WI38 (cell line): Measurements from ENCODE around the gene ZFYVE21.
"Not testable (repeated sequence)": the region's sequence is repeated elsewhere in the genome, so short reads cannot be mapped to it uniquely, and the experiment has no call there.

ENCODE experiments used
- H3K4me3 ChIP-seq: 2 replicates; pipeline ENCODE4 v1.5.1; 2011; ENCODE audit warnings: low read depth, mild to moderate bottlenecking, control low read depth, low read length
- TF ChIP-seq, protein P1 (sequence below): IDR thresholded peaks from 2 replicates; pipeline ENCODE4 v1.5.1; 2012; ENCODE audit warnings: low read depth, mild to moderate bottlenecking, control low read depth, low read length

Gene ZFYVE21

DNA sequence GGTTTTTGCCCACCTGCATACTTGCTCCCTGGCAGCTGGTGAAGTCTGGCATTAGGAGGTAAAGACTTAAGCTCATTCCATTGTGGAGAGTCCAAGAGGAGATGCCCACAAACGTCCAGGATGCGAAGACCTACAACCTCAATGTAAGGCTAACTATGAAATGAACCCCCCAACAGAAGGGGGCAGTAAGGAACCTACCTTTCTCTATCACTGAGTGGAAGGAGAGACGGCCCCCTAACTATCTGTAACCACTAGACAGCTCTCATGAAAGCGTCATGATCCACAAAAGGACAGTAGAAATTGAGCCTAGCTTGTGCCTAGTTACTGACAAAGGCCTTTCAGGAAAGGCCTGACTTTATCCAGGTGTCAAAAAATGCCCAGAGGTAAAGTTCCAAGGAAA, 55.3 kb downstream of the ZFYVE21 start:
- TF ChIP-seq, protein P1, sequence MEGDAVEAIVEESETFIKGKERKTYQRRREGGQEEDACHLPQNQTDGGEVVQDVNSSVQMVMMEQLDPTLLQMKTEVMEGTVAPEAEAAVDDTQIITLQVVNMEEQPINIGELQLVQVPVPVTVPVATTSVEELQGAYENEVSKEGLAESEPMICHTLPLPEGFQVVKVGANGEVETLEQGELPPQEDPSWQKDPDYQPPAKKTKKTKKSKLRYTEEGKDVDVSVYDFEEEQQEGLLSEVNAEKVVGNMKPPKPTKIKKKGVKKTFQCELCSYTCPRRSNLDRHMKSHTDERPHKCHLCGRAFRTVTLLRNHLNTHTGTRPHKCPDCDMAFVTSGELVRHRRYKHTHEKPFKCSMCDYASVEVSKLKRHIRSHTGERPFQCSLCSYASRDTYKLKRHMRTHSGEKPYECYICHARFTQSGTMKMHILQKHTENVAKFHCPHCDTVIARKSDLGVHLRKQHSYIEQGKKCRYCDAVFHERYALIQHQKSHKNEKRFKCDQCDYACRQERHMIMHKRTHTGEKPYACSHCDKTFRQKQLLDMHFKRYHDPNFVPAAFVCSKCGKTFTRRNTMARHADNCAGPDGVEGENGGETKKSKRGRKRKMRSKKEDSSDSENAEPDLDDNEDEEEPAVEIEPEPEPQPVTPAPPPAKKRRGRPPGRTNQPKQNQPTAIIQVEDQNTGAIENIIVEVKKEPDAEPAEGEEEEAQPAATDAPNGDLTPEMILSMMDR: no peak
- no peak overlapping the region for H3K4me3 ChIP-seq

DNA sequence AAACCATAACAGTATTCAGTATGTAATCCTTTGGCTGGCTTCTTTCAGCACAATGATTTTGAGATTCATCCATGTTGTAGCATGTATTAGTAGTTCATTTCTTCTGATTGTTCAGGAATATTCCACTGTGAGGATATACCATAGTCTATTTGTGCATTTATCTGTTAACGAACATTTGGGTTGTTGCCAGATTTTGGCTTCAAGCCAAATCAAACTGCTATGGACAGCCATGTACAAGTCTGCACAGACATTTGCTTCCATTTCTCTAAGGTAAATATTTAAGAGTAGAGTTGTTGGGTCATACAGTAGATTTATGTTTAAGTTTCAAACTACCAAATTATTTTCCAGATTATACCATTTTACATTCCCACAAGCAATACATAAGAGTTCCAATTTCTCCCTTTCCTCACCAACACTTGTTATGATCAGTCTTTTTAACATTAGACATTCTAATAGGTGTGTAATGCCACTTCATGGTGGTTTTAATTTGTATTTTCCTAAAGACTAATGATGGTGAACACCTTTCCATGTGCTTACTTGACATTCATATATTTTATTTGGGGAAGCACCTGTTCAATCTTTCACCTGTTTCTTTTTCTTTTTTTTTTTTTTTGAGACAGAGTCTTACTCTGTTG, 56.6 kb downstream of the ZFYVE21 start:
- H3K4me3 ChIP-seq: no peak overlapping the region
- TF ChIP-seq, protein P1: no peak

DNA sequence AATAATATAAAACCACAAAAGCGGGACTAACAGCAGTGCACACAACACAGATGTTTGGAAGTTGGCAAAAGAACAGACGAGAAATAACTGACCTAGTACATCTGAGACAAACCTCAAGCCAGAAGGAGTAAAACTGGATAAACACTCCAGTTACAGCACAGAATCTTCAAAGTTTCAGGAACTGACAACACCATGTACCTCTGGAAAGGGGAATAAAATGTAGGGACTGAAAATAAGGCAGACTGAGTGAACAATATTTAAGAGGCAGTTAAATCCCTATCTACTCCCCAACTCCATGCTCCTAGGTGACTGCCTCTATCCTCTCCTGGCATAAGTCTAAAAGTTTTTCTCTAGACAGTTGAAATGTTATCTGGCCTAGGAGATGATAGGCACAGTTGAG, 57.9 kb downstream of the ZFYVE21 start:
- TF ChIP-seq, protein P1: no peak

DNA sequence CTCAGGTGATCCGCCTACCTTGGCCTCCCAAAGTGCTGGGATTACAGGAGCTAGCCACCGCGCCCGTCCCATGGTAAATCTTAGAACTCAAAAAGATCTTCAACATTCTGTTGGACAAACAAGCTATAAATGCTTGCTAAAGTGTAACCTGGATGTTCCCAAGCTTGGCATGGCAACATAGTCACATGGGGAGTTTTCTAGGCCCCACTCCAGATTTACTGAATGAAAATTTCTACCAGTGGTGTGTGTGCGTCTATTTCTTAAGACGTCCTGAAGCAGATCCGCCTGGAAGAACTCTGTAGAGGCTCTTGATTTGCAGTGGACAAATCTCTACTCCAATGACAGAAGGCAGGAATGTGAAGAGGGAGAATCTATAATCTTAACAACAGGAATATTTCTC, 59.9 kb downstream of the ZFYVE21 start:
- TF ChIP-seq, protein P1: no peak
- no peak overlapping the region for H3K4me3 ChIP-seq

More for the DNA sequence above, 57.9 kb downstream of the ZFYVE21 start:
- H3K4me3 ChIP-seq: no peak overlapping the region

DNA sequence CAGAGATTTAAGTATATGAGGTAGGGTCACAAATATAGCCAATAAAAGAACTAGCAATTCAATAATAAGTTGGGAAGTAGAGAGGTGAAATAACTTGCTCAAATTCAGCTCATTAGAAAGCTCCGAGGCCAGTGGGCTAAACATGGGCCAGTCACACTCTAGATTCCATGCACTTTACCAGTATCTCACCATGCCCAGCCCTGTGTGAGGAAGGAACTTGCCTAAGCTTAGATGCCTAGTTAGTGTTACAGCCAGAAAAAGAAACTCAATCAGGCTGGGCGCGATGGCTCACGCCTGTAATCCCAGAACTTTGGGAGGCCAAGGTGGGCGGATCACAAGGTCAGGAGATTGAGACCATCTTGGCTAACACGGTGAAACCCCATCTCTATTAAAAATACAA, 60.7 kb downstream of the ZFYVE21 start:
- not testable (repeated sequence) for H3K4me3 ChIP-seq

DNA sequence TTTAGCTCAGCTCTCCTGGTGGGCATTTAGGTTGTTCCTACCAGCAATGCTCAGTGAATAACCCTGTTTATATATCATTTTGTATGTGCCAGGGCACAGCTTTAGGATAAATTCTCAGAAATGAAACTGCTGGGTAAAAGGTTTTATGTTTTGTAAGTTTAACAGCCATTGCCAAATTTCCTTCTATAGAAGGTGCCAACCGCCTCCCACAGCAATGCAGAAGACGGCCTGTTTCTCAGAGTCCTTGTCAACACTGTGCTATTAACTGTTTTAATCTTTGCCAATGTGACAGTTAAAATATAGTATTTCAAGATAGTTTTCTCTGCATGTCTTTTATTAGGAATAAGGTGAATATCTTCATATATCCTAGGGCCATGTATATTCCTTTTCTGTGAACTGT, 66.8 kb downstream of the ZFYVE21 start:
- TF ChIP-seq, protein P1: no peak
- no peak overlapping the region for H3K4me3 ChIP-seq
